HEK293T (cell line): Measurements from ENCODE around the gene ZNF358.

Experiments
- ARNT ChIP-seq: fragments of 450-650 bp; IDR thresholded peaks from 2 replicates; pipeline ENCODE4 v1.6.1; 2017; ENCODE audit warnings: mild to moderate bottlenecking
- BHLHE40 ChIP-seq: fragments of 450-650 bp; IDR thresholded peaks from 2 replicates; pipeline ENCODE4 v1.6.1; 2016; ENCODE audit warnings: mild to moderate bottlenecking, moderate library complexity, borderline replicate concordance
- FOXA1 ChIP-seq: fragments of 450-650 bp; IDR thresholded peaks from 2 replicates; pipeline ENCODE4 v1.6.1; 2016; ENCODE audit warnings: mild to moderate bottlenecking
- FOXM1 ChIP-seq: fragments of 450-650 bp; IDR thresholded peaks from 2 replicates; pipeline ENCODE4 v1.6.1; 2017; ENCODE audit warnings: mild to moderate bottlenecking, borderline replicate concordance
- HDGF ChIP-seq: fragments of 450-650 bp; IDR thresholded peaks from 2 replicates; pipeline ENCODE4 v1.6.1; 2017; ENCODE audit warnings: antibody characterized with exemption, borderline replicate concordance
- L3MBTL2 ChIP-seq: fragments of 450-650 bp; conservative IDR thresholded peaks from 2 replicates; pipeline ENCODE4 v1.6.1; 2016; ENCODE audit warnings: mild to moderate bottlenecking
- NFRKB ChIP-seq: fragments of 450-650 bp; IDR thresholded peaks from 2 replicates; pipeline ENCODE4 v1.6.1; 2016; ENCODE audit warnings: mild to moderate bottlenecking, moderate library complexity
- SP1 ChIP-seq: fragments of 450-650 bp; IDR thresholded peaks from 2 replicates; pipeline ENCODE4 v1.6.1; 2017
- SUZ12 ChIP-seq: fragments of 450-650 bp; IDR thresholded peaks from 2 replicates; pipeline ENCODE4 v1.6.1; 2016; ENCODE audit warnings: mild to moderate bottlenecking
- TARDBP ChIP-seq: fragments of 450-650 bp; IDR thresholded peaks from 2 replicates; pipeline ENCODE4 v1.6.1; 2016

- TF ChIP-seq FOXM1 (no peak), BHLHE40 (no peak), SUZ12 (no peak), FOXA1 (no peak), ARNT (no peak), SP1 (no peak), L3MBTL2 (no peak), HDGF (no peak), NFRKB (no peak), TARDBP (no peak)
Observed at GRCh38 chr19:7529246-7529600, 13.3 kb downstream of the ZNF358 start.
